B cell (primary cell): Measurements from ENCODE around the gene SKIC2.

ENCODE experiments used
- EZH2 ChIP-seq: IDR thresholded peaks from 2 replicates; pipeline ENCODE4 v1.6.1; 2012; ENCODE audit warnings: borderline replicate concordance, low read depth, mild to moderate bottlenecking, moderate library complexity, low read length; ENCODE audit not compliant: insufficient read depth, poor library complexity, severe bottlenecking
- TF ChIP-seq, protein P1 (sequence below): fragments of 200-600 bp; IDR thresholded peaks from one replicate; pipeline ENCODE4 v1.8.0; 2022; ENCODE audit warnings: antibody characterized with exemption, mild to moderate bottlenecking

DNA sequence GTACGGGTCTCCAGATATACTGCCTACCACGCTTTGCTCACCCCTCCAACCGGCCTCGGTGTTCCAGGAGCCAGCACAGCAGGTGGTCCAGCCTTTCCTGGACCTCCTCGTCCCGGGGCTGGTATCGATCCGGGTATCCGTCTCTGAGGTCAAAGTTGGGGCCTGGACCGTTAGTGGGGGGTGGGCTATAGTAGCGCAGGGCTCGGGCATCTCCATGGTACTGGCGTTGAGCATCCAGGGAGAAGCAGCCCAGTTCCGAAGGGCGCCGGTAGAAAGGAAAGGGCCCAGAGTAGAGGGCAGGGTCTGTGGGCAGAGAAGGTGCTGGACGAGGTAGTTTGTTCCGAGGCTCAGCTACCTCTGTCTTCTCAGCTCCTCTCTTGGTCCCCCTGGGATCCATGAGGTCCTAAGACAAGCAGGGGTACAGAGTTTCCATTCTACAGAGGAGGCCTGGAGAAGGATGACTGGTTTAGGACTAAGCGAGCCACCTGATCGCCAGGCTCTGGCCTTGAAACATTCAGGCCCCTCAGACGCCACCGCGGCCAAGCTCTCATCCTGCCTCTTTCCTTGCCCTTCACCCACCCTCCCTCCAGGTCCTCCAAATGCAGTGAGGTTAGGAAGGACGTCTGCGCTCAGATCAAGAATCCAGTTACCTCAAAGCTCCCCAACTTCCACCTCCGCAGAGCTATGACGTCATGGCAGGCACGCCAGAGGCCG lies 12.5 kb downstream of the SKIC2 start:
- TF ChIP-seq, protein P1, sequence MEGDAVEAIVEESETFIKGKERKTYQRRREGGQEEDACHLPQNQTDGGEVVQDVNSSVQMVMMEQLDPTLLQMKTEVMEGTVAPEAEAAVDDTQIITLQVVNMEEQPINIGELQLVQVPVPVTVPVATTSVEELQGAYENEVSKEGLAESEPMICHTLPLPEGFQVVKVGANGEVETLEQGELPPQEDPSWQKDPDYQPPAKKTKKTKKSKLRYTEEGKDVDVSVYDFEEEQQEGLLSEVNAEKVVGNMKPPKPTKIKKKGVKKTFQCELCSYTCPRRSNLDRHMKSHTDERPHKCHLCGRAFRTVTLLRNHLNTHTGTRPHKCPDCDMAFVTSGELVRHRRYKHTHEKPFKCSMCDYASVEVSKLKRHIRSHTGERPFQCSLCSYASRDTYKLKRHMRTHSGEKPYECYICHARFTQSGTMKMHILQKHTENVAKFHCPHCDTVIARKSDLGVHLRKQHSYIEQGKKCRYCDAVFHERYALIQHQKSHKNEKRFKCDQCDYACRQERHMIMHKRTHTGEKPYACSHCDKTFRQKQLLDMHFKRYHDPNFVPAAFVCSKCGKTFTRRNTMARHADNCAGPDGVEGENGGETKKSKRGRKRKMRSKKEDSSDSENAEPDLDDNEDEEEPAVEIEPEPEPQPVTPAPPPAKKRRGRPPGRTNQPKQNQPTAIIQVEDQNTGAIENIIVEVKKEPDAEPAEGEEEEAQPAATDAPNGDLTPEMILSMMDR, result no peak
- no peak for TF ChIP-seq EZH2
